Measurements from ENCODE around the gene SLC45A1. TPM values are rescaled to one million over a fixed set of nuclear protein-coding genes. Genes with fewer than 3 reads are reported as not detected.

Gene SLC45A1
- total and polyA plus RNA-seq, 9 of the 15 experiments (the other 6 are each of a cell fraction or from before 2014, with no cell fraction given) = not detected

- TF ChIP-seq ZNF512 (tag; IDR thresholded peaks at IDR 0.05) (no peak), MXD1 (CRISPR knock-in tag; IDR thresholded peaks at IDR 0.05; ENCODE audit: borderline replicate concordance, poor library complexity, severe bottlenecking) (no peak), ZNF282 (CRISPR knock-in tag; IDR thresholded peaks at IDR 0.05) (no peak), ZNF639 (CRISPR knock-in tag; conservative IDR thresholded peaks at IDR 0.05 in 1 of 2, IDR thresholded peaks at IDR 0.05 in 1 of 2) (no peak), MYC (IDR thresholded peaks at IDR 0.05; ENCODE audit: low read depth, low read length) (peak; percentile 60; the same call in 1 of the 2 replicates), MYC (CRISPR knock-in tag; IDR thresholded peaks at IDR 0.05; ENCODE audit: borderline replicate concordance, low read depth) (no peak), LEF1 (IDR thresholded peaks at IDR 0.05) (peak; percentile 51; the same call in 1 of the 2 replicates), MXI1 (IDR thresholded peaks at IDR 0.05; ENCODE audit: low read depth, low read length) (no peak), CHCHD3 (CRISPR knock-in tag; IDR thresholded peaks at IDR 0.05) (no peak), SMAD4 (CRISPR knock-in tag; conservative IDR thresholded peaks at IDR 0.05) (peak; percentile 95), CBX2 (IDR thresholded peaks at IDR 0.05; ENCODE audit: insufficient read depth, low read length, poor library complexity, severe bottlenecking) (no peak), YY1 (IDR thresholded peaks at IDR 0.05; ENCODE audit: borderline replicate concordance in 1 of 3, control insufficient read depth in 1 of 3, extremely low read depth in 1 of 3, insufficient read depth in 3 of 3, insufficient read length in 1 of 3, insufficient replicate concordance in 2 of 3, low read depth in 1 of 3, low read length in 2 of 3) (peak in 1 of 3 experiments; percentile 25), PCBP2 (IDR thresholded peaks at IDR 0.05; ENCODE audit: low read depth, low read length, poor library complexity, severe bottlenecking) (no peak), TOE1 (IDR thresholded peaks at IDR 0.05; ENCODE audit: borderline replicate concordance) (peak; percentile 56; the same call in 1 of the 2 replicates), TOE1 (CRISPR knock-in tag; IDR thresholded peaks at IDR 0.05; ENCODE audit: borderline replicate concordance, low read depth) (no peak)
- TF ChIP-seq, protein P1, sequence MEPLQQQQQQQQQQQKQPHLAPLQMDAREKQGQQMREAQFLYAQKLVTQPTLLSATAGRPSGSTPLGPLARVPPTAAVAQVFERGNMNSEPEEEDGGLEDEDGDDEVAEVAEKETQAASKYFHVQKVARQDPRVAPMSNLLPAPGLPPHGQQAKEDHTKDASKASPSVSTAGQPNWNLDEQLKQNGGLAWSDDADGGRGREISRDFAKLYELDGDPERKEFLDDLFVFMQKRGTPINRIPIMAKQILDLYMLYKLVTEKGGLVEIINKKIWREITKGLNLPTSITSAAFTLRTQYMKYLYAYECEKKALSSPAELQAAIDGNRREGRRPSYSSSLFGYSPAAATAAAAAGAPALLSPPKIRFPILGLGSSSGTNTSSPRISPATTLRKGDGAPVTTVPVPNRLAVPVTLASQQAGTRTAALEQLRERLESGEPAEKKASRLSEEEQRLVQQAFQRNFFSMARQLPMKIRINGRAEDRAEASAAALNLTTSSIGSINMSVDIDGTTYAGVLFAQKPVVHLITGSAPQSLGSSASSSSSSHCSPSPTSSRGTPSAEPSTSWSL (CRISPR knock-in tag; IDR thresholded peaks at IDR 0.05; ENCODE audit: borderline replicate concordance) = no peak
Measured at GRCh38 chr1:8388732-8389562, 71.0 kb downstream of the SLC45A1 start (continued).

Data from K562 (cell line).